Urinary bladder (tissue), 4 donors: ENCODE data around the gene MYO1D. TPM values are rescaled to one million over a fixed set of nuclear protein-coding genes. Genes with fewer than 3 reads are reported as not detected.
"Not testable (repeated sequence)": the region's sequence is repeated elsewhere in the genome, so short reads cannot be mapped to it uniquely, and the experiment has no call there.

Source experiments
- DNase-seq: peaks from one replicate; pipeline ENCODE4 v3.0.0-alpha.2; 2015; ENCODE audit errors: extremely low spot score
- H3K27ac ChIP-seq: one replicate; pipeline ENCODE4 v1.5.1; 2013; ENCODE audit warnings: low read depth, mild to moderate bottlenecking, moderate library complexity
- H3K36me3 ChIP-seq: one replicate; pipeline ENCODE4 v1.6.1; 2013; ENCODE audit warnings: mild to moderate bottlenecking, moderate library complexity; ENCODE audit not compliant: insufficient read depth
- H3K4me1 ChIP-seq: one replicate; pipeline ENCODE4 v1.6.1; 2013; ENCODE audit warnings: mild to moderate bottlenecking, moderate library complexity; ENCODE audit not compliant: insufficient read depth
- H3K4me3 ChIP-seq: one replicate; pipeline ENCODE4 v1.5.1; 2013; ENCODE audit warnings: low read depth, low read length
- WGBS: extraction: QIAGEN DNeasy Blood & Tissue Kit; methylation state at CpG from one replicate; pipeline ENCODE4 v1.1.7; 2013; 5-methylcytosine and 5-hydroxymethylcytosine counted together
- polyA plus RNA-seq: library from polyadenylated mRNA; stranded (reverse); fragments of 200-250 nt; gene quantifications from one replicate; pipeline ENCODE4 v1.2.3, GENCODE V29; 2013
- total RNA-seq: library from RNA; depleted of rRNA; stranded (reverse); fragments of >200 nt; gene quantifications from one replicate; pipeline ENCODE4 v1.2.3, GENCODE V29; 2014
- donor health status: healthy with polysubstance abuse.
- donor health status: healthy.

Gene MYO1D
- total and polyA plus RNA-seq, 2 donors = 18.7 to 31.7 TPM

DNA sequence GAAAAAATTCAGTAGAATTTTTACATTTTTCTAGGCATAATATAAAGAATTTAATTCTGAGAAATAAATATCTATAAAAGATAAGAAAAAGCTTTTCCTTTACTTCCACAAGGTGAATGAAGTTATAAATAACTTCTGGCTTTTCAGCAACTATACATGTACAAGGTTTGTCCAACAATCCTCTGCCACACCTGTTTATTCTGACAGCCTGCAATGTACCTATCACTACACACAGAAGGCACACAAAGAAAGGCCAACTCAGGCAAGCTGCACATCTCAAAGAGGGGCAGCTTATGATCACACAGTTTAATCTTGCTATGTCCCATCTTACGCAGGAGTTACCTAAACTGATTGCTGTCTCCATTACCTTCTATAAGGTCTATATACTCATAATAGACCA, 120.2 kb downstream of the MYO1D start:
- 90% methylated on average over 1 of the region's 1 CpG for WGBS
- Histone ChIP-seq H3K4me3 (no peak overlapping the region), H3K36me3 (no peaks in the 10 kb centered on the region)

DNA sequence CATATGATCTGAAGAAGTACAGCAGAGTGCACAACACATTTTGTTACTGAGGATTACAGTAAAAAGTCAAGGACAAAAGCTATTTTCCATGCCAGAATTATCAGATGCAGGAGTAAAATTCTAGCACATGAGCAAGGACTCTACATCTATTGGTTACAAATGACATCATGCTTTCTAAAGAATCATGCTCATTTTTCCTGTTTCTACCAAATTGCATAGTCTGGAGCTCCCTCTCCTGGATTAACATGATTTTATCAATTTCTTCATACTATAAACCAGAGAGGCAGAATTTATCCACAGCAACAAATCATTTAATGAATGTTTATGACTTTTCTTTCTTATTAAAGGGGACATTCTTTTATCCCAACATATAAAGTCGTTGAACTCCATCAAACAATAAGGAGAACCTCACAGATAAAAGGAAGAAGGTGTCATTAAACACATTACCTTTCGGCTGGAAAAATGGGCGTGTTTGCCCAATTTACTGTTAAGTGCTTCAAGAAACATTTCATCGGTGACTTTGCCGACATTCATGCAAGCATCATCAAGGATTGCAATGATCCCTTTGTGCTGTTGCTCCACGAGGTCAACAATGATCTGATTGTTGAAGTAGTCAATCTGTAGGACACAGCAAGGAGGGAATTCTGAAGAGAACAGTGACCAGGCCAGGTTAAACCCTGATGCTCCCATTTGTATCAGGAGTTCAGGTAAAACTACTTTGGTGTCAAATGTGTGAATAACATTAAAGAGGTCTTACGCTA, 121.7 kb downstream of the MYO1D start:
- H3K4me3 ChIP-seq = no peak overlapping the region

More for the DNA sequence above, 120.2 kb downstream of the MYO1D start:
- Histone ChIP-seq H3K4me1 (no peaks in the 10 kb centered on the region), H3K27ac (no peak overlapping the region)
- no peak for DNase-seq

DNA sequence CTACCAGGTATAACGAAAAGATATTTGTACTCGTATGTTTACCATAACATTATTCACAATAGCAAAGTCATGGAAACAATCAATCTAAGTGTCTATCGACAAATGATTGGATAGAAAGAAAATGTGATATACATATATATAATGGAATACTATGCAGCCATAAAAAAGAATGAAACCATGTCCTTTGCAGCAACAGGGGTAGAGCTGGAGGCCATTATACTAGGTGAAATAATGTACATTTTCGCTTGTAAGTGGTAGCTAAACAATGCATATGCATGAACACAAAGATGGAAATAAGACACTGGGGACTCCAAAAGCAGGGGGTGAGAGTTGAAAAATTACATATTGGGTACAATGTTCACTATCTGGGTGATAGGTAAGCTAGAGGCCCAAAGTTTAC, 124.0 kb downstream of the MYO1D start:
- no peak for DNase-seq
- Histone ChIP-seq H3K36me3 (no peaks in the 10 kb centered on the region), H3K4me1 (no peaks in the 10 kb centered on the region), H3K4me3 (no peak overlapping the region), H3K27ac (no peak overlapping the region)
- 94% methylated on average over 4 of the region's 4 CpGs for WGBS

More for the DNA sequence above, 121.7 kb downstream of the MYO1D start:
- DNase-seq = peak; percentile 47
- Histone ChIP-seq H3K36me3 (no peaks in the 10 kb centered on the region), H3K4me1 (no peaks in the 10 kb centered on the region), H3K27ac (no peak overlapping the region)
- 76% methylated on average over 7 of the region's 7 CpGs for WGBS

DNA sequence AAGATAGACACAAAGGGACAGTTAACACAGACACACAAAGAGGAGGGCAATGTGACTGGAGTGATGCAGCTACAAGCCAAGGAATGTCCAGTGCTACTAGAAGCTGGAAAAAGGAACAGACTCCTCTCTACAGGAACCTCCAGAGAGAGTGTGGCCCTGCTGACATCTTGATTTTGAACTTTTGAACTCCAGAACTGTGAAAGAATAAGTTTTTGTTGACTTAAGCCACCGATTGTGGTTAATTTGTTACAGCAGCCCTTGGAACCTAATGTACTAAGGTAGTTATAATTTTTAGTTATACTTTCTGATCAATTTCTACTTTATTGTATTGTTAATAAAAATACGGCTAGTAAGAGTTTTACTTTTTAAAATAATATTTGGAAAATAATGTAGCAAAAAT, 129.1 kb downstream of the MYO1D start:
- Histone ChIP-seq H3K36me3 (no peaks in the 10 kb centered on the region), H3K4me1 (no peaks in the 10 kb centered on the region), H3K4me3 (no peak overlapping the region), H3K27ac (no peak overlapping the region)
- no peak for DNase-seq
- 82% methylated on average over 2 of the region's 2 CpGs for WGBS

- Histone ChIP-seq H3K4me1 (no peaks in the 10 kb centered on the region), H3K27ac (no peak overlapping the region), H3K4me3 (no peak overlapping the region), H3K36me3 (no peaks in the 10 kb centered on the region)
- WGBS = 95% methylated on average over 2 of the region's 2 CpGs
- DNase-seq = no peak
Measured at GRCh38 chr17:32746698-32747097, 130.2 kb downstream of the MYO1D start.

GRCh38 chr17:32746280-32746679, 130.6 kb downstream of the MYO1D start:
- 96% methylated on average over 2 of the region's 2 CpGs for WGBS
- Histone ChIP-seq H3K4me3 (no peak overlapping the region), H3K4me1 (no peaks in the 10 kb centered on the region), H3K36me3 (no peaks in the 10 kb centered on the region), H3K27ac (no peak overlapping the region)
- DNase-seq = no peak

GRCh38 chr17:32742681-32743538, 134.0 kb downstream of the MYO1D start:
- 75% methylated on average over 4 of the region's 4 CpGs for WGBS
- Histone ChIP-seq H3K27ac (no peak overlapping the region), H3K36me3 (peaks cover 2% of the 10 kb centered on the region), H3K4me1 (no peaks in the 10 kb centered on the region), H3K4me3 (no peak overlapping the region)
- DNase-seq = no peak

GRCh38 chr17:32741381-32741780, 135.5 kb downstream of the MYO1D start:
- no peak overlapping the region for H3K4me3 ChIP-seq
- DNase-seq = no peak
- 84% methylated on average over 1 of the region's 1 CpG for WGBS
- no peak overlapping the region for H3K27ac ChIP-seq
- H3K4me1 ChIP-seq = no peaks in the 10 kb centered on the region
- peaks cover 2% of the 10 kb centered on the region for H3K36me3 ChIP-seq

DNA sequence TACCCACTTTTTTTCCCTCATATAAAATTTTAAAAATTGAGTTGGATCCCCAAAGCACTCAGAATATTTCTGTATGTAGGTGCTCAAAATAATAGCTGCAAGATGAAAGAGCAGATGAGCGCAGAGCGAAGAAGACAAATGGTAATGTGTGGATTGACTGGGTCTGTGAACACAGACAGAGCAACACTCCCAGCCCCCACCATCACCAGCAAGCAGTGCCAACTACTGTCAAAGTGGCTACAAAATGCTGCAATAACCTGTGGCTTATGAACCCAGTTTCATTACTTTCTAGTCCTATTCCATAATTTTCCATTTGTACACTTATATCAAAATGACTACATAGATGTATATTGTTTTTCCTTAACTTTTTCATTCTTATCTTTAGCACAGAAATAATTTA, 137.2 kb downstream of the MYO1D start:
- Histone ChIP-seq H3K4me3 (no peak overlapping the region), H3K27ac (no peak overlapping the region), H3K4me1 (no peaks in the 10 kb centered on the region), H3K36me3 (peaks cover 2% of the 10 kb centered on the region)
- DNase-seq = no peak
- 98% methylated on average over 2 of the region's 2 CpGs for WGBS

GRCh38 chr17:32739151-32739550, 137.8 kb downstream of the MYO1D start:
- not testable (repeated sequence) for H3K36me3 ChIP-seq, H3K4me3 ChIP-seq, H3K4me1 ChIP-seq, H3K27ac ChIP-seq, DNase-seq
- 70% methylated on average over 4 of the region's 4 CpGs for WGBS

DNA sequence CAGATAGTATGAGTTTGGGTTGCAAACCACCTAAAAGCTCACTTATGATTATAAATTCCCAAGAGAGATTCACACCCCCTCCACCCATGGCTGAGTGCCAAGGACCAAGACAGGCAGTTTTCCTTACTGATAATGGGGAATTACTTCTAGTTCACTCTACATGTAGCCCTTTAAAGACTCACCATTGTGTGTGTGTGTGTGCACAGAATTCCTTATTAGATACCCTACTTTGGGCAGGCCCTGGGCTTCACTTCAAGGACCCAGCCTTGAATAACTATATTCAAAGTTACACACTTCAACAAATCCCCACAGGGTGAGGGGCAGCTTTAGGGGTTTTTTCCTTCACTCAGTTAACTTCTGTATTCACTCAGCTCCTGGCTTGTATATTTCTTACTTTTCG, 143.5 kb downstream of the MYO1D start:
- H3K4me3 ChIP-seq = no peak overlapping the region
- H3K36me3 ChIP-seq = no peaks in the 10 kb centered on the region
- DNase-seq = no peak
- no peak overlapping the region for H3K27ac ChIP-seq
- no peaks in the 10 kb centered on the region for H3K4me1 ChIP-seq
- 90% methylated on average over 1 of the region's 1 CpG for WGBS

DNA sequence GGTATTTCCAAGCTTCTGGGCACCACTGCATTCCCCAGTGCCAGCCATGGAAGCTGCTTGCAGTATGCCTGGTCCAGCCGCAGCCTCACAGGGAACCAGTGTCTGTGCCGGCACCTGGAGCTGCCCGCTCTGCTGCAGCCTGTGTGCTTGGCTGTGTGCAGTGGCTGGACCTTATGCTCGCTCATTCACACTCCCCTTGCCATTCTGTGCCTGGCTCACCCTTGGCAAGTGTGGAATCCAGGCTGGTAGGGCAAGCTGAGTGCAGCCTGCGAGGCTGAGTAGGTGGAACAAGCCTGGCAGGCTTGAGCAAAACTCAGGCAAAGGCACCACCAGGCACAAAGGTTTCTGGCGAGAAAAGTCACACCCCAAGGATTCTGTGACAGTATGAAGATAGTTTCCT, 144.0 kb downstream of the MYO1D start:
- Histone ChIP-seq H3K4me1 (no peaks in the 10 kb centered on the region), H3K4me3 (no peak overlapping the region), H3K27ac (no peak overlapping the region), H3K36me3 (no peaks in the 10 kb centered on the region)
- DNase-seq = no peak
- 79% methylated on average over 6 of the region's 6 CpGs for WGBS

DNA sequence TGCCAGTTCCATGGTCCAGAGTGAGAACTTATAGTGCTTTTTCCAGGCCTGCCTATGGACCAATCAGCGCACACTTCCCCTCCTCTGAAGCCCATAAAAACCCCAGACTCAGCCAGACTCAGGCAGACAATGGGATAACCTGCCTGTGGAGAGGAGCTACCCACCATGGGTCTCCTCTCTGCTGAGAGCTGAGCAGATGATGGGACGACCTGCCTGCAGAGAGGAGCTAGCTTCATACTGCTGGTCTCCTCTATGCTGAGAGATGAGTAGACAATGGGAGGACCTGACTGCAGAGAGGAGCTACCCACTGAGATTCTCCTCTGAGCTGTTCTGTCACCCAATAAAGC, 144.7 kb downstream of the MYO1D start:
- DNase-seq = no peak
- Histone ChIP-seq H3K27ac (no peak overlapping the region), H3K36me3 (no peaks in the 10 kb centered on the region), H3K4me1 (no peaks in the 10 kb centered on the region), H3K4me3 (no peak overlapping the region)
- WGBS = 95% methylated on average over 2 of the region's 2 CpGs
